Measurements from ENCODE around the gene RAB10.

The RAB10 gene

DNA sequence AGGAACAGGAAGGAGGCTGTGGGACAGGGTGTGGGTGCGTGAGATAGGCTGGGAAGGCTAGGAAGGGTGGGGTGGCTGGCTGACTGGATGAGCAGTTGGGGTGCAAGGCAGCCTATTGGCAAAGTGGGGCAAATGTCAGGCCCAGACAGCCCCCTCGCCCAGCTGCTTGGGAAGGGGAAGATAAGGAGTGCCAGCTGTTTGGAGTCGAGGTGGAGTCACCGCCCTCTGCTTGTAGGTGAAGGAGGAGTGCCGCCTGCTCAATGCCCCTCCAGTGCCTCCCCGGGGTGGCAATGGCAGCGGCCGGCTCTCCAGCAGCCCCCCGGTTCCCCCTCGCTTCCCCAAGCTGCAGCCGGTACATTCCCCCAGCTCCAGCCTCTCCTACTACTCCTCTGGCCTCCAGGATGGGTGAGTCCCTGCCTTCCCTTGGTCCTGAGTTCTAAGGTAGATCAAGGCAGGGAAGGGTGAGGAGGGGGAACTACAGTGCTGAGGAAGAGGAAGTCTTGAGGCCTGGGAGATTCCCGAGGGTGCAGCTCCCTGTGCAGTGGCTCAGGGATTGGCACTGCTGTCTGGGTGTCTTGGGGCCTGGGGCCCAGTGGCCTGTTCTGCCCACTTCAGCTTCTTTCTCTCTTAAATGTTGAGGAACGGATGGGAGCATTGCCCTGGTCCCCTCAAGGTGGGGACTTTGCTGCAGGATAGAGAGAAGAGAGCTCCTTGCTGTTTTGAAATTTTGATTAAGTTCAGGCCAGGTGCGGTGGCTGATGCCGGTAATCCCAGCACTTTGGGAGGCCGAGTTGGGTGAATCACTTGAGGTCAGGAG lies 152.3 kb downstream of the RAB10 start:
- TF ChIP-seq, protein P1, sequence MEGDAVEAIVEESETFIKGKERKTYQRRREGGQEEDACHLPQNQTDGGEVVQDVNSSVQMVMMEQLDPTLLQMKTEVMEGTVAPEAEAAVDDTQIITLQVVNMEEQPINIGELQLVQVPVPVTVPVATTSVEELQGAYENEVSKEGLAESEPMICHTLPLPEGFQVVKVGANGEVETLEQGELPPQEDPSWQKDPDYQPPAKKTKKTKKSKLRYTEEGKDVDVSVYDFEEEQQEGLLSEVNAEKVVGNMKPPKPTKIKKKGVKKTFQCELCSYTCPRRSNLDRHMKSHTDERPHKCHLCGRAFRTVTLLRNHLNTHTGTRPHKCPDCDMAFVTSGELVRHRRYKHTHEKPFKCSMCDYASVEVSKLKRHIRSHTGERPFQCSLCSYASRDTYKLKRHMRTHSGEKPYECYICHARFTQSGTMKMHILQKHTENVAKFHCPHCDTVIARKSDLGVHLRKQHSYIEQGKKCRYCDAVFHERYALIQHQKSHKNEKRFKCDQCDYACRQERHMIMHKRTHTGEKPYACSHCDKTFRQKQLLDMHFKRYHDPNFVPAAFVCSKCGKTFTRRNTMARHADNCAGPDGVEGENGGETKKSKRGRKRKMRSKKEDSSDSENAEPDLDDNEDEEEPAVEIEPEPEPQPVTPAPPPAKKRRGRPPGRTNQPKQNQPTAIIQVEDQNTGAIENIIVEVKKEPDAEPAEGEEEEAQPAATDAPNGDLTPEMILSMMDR (conservative IDR thresholded peaks at IDR 0.05), result no peak
- TF ChIP-seq ZFX (IDR thresholded peaks at IDR 0.05), result no peak
- H3K27ac ChIP-seq, result no peak overlapping the region

Measured in C4-2B (cell line).